ENCODE measurements around the gene R3HDM4.

DNA sequence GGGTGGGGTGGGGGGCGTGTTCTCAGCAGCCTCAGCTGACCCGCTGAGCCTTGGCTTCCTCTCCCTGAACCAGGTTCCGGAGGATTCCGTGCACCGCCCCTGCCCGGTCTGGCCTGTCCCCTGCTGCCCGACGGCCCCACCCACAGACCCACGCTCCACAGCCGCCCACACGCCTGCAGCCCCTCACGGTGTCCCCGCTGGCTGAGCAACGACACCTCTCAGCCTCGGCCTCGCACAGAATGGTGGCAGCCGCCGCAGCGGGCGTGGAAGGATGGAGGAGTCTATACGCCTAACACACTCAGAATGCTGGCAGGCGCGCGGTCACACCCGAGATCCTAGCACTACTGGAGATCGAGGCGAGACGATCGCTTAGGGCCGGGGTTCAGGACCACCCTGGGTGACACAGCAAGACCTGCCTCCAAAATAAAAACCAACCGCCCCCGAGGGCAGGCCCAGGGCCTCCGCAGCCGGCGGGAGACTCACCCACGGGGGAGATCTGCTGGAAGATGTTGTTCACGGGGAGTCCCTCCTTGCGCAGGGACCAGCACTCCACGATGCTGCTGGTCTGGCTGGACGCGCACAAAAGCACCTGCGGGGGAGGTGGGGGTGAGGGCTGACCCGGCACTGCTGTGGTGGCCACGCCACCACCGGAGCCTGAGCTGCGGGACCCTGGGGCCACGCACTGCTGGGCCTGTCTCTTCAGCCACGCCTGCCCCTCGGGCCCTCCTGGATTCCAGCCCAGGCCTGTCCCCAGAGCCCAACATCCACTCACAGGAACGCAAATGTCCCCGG lies 28.4 kb downstream of the R3HDM4 start:
- TF ChIP-seq, protein P1, sequence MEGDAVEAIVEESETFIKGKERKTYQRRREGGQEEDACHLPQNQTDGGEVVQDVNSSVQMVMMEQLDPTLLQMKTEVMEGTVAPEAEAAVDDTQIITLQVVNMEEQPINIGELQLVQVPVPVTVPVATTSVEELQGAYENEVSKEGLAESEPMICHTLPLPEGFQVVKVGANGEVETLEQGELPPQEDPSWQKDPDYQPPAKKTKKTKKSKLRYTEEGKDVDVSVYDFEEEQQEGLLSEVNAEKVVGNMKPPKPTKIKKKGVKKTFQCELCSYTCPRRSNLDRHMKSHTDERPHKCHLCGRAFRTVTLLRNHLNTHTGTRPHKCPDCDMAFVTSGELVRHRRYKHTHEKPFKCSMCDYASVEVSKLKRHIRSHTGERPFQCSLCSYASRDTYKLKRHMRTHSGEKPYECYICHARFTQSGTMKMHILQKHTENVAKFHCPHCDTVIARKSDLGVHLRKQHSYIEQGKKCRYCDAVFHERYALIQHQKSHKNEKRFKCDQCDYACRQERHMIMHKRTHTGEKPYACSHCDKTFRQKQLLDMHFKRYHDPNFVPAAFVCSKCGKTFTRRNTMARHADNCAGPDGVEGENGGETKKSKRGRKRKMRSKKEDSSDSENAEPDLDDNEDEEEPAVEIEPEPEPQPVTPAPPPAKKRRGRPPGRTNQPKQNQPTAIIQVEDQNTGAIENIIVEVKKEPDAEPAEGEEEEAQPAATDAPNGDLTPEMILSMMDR (IDR thresholded peaks at IDR 0.05; ENCODE audit: insufficient read depth, low read length), result no peak
- TF ChIP-seq GABPA (IDR thresholded peaks at IDR 0.05; ENCODE audit: low read depth), result no peak
- TF ChIP-seq, protein P2, sequence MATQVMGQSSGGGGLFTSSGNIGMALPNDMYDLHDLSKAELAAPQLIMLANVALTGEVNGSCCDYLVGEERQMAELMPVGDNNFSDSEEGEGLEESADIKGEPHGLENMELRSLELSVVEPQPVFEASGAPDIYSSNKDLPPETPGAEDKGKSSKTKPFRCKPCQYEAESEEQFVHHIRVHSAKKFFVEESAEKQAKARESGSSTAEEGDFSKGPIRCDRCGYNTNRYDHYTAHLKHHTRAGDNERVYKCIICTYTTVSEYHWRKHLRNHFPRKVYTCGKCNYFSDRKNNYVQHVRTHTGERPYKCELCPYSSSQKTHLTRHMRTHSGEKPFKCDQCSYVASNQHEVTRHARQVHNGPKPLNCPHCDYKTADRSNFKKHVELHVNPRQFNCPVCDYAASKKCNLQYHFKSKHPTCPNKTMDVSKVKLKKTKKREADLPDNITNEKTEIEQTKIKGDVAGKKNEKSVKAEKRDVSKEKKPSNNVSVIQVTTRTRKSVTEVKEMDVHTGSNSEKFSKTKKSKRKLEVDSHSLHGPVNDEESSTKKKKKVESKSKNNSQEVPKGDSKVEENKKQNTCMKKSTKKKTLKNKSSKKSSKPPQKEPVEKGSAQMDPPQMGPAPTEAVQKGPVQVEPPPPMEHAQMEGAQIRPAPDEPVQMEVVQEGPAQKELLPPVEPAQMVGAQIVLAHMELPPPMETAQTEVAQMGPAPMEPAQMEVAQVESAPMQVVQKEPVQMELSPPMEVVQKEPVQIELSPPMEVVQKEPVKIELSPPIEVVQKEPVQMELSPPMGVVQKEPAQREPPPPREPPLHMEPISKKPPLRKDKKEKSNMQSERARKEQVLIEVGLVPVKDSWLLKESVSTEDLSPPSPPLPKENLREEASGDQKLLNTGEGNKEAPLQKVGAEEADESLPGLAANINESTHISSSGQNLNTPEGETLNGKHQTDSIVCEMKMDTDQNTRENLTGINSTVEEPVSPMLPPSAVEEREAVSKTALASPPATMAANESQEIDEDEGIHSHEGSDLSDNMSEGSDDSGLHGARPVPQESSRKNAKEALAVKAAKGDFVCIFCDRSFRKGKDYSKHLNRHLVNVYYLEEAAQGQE (IDR thresholded peaks at IDR 0.05; ENCODE audit: insufficient replicate concordance, low read depth), result no peak

Data from HL-60 (cell line).